ENCODE measurements around the gene GAK.

GAK gene

GRCh38 chr4:900073-900472 is 32.0 kb downstream of the GAK start:
- TF ChIP-seq CTCF (IDR thresholded peaks at IDR 0.05; ENCODE audit: insufficient read depth, missing control alignments), result no peak
- FAIRE-seq, result no peak
- DNase-seq (ENCODE audit: insufficient read length, low spot score), result no peak

GRCh38 chr4:899556-899906 is 32.6 kb downstream of the GAK start:
- TF ChIP-seq CTCF (IDR thresholded peaks at IDR 0.05; ENCODE audit: insufficient read depth, missing control alignments), result no peak
- no peak for FAIRE-seq
- DNase-seq (ENCODE audit: insufficient read length, low spot score), result no peak

- no peak for TF ChIP-seq CTCF (IDR thresholded peaks at IDR 0.05; ENCODE audit: insufficient read depth, missing control alignments)
- DNase-seq (ENCODE audit: insufficient read length, low spot score) (no peak), FAIRE-seq (no peak)
Observed at GRCh38 chr4:898869-899555, 33.1 kb downstream of the GAK start.

GRCh38 chr4:898123-898522 is 34.0 kb downstream of the GAK start:
- FAIRE-seq (no peak), DNase-seq (ENCODE audit: insufficient read length, low spot score) (no peak)
- no peak for TF ChIP-seq CTCF (IDR thresholded peaks at IDR 0.05; ENCODE audit: insufficient read depth, missing control alignments)

- FAIRE-seq (no peak), DNase-seq (ENCODE audit: insufficient read length, low spot score) (no peak)
Observed at GRCh38 chr4:896630-897029, 35.5 kb downstream of the GAK start.

GRCh38 chr4:896216-896615 is 35.9 kb downstream of the GAK start:
- FAIRE-seq, result no peak

More at GRCh38 chr4:896630-897029, 35.5 kb downstream of the GAK start:
- TF ChIP-seq CTCF (IDR thresholded peaks at IDR 0.05; ENCODE audit: insufficient read depth, missing control alignments), result no peak

More at GRCh38 chr4:896216-896615, 35.9 kb downstream of the GAK start:
- no peak for DNase-seq (ENCODE audit: insufficient read length, low spot score)
- TF ChIP-seq CTCF (IDR thresholded peaks at IDR 0.05; ENCODE audit: insufficient read depth, missing control alignments), result no peak

Data from D721Med (cell line).